Cardiac muscle cell (in vitro differentiated cells and primary cell): ENCODE results near the gene ZFYVE28. TPM values are rescaled to one million over a fixed set of nuclear protein-coding genes. Genes with fewer than 3 reads are reported as not detected.

ENCODE experiments used
- DNase-seq, 2 donors: peaks; one replicate each; pipeline versions ENCODE4 v3.0.0 to v3.0.0-alpha.2; 2010 to 2017; ENCODE audit warnings: low read depth in 1 of 2, low spot score in 1 of 2
- H3K27ac ChIP-seq: fragments of 200-600 bp; sonication (generic); 2 replicates; pipeline ENCODE4 v1.5.1; 2016
- H3K27me3 ChIP-seq: fragments of 200-600 bp; sonication (generic); 2 replicates; pipeline ENCODE4 v1.6.0; 2016; ENCODE audit warnings: control low read depth
- H3K36me3 ChIP-seq: fragments of 200-600 bp; sonication (generic); 2 replicates; pipeline ENCODE4 v1.5.1; 2016; ENCODE audit warnings: control low read depth
- H3K4me1 ChIP-seq: fragments of 200-600 bp; sonication (generic); 2 replicates; pipeline ENCODE4 v1.8.1; 2017; ENCODE audit warnings: low read depth, mild to moderate bottlenecking, mixed run types
- H3K4me3 ChIP-seq: fragments of 200-600 bp; sonication (generic); 2 replicates; pipeline ENCODE4 v1.5.1; 2016; ENCODE audit warnings: mild to moderate bottlenecking
- H3K9me3 ChIP-seq: fragments of 200-600 bp; sonication (generic); 2 replicates; pipeline ENCODE4 v1.5.1; 2017; ENCODE audit warnings: low read depth, mild to moderate bottlenecking, control low read depth
- CTCF ChIP-seq: IDR thresholded peaks from 2 replicates; pipeline ENCODE4 v1.5.1; 2012; ENCODE audit warnings: low read depth, mild to moderate bottlenecking, low read length
- polyA plus RNA-seq: library from polyadenylated mRNA; unstranded; fragments of >200 nt; fragmentation: Nextera tagmentation; extraction: Ambion mirVana; gene quantifications from 2 replicates; pipeline ENCODE4 v1.2.1, GENCODE V29; 2016
- total RNA-seq: library from RNA; depleted of rRNA; stranded (reverse); fragments of >200 nt; gene quantifications from 2 replicates; pipeline ENCODE4 v1.2.3, GENCODE V29; 2016

ZFYVE28 gene
- total and polyA plus RNA-seq, 2 experiments from 2014 or later, result 1.3 to 4.0 TPM

DNA sequence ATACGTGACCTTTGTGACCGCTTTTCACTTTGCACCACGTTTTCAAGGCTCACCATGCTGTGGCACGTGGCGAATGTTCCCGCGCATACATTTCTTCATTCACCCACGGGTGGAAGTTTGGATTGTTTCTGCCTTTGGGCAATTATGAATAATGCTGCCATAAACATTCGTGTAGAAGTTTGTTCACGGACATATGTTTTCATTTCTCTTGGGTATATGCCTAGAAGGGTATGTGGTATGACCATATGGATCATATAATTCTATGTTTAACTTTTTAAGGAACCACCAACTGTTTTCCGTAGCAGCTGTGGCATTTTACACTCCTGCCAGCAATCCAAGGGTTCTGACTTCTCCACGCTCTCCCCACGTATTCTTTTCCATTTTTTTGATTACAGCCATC, 95.6 kb downstream of the ZFYVE28 start:
- Histone ChIP-seq H3K27ac (no peak overlapping the region), H3K4me1 (no peaks in the 10 kb centered on the region), H3K9me3 (no peaks in the 10 kb centered on the region), H3K27me3 (no peaks in the 10 kb centered on the region), H3K36me3 (no peaks in the 10 kb centered on the region), H3K4me3 (no peak overlapping the region)
- TF ChIP-seq CTCF, result no peak
- no peak for DNase-seq

- no peaks in the 10 kb centered on the region for H3K36me3 ChIP-seq
- no peak for TF ChIP-seq CTCF
- H3K27me3 ChIP-seq, result no peaks in the 10 kb centered on the region
- H3K4me3 ChIP-seq, result no peak overlapping the region
- no peak for DNase-seq
- no peaks in the 10 kb centered on the region for H3K4me1 ChIP-seq
- no peaks in the 10 kb centered on the region for H3K9me3 ChIP-seq
- no peak overlapping the region for H3K27ac ChIP-seq
These were observed 96.2 kb downstream of the ZFYVE28 start for GRCh38 chr4:2322227-2322626.

DNA sequence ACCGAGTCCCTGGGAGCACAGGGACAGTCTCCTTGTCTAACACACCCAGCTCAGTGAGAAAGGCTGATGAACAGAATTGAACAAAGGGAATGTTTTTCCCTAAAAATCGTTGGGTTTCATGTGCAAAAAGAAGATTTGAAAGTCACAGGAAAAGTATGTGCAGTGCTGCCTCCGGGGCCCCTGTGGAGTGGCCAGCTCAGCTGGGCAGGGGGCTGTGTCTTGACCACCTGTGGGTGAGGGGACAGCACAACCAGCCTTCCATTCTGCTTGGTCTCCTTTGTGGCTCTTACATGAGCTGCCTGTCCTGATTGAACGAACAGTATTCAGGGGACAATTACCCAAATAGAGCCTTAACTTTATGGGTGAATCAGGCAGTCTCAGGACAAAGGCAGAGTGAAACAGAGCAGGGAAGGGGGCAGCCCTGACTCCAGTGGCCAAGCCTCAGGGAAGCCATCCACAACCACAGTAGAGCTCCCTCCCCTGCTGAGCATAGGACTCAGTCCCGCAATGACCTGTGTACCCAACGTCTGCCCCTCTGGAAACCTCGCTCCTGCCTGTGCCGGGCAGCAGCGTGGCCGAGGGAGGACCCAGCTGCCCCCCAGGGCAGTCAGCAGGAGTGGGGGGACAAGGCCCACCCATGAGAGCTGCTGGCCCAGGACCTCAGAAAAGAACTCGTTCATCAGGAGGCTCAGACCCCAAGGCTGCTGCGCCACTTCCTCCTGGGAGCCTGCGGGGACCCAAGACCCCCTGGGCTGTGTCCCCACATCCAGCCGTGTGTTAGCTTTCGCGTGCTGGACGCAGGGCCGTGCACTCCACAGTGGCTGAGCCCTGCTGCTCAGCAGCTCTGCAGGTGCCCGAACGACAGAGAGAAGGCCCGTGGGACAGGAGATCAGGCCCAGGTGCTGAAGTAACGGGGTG, 96.9 kb downstream of the ZFYVE28 start:
- DNase-seq, result no peak
- Histone ChIP-seq H3K27ac (no peak overlapping the region), H3K4me3 (no peak overlapping the region), H3K9me3 (no peaks in the 10 kb centered on the region), H3K27me3 (no peaks in the 10 kb centered on the region), H3K4me1 (no peaks in the 10 kb centered on the region), H3K36me3 (no peaks in the 10 kb centered on the region)
- no peak for TF ChIP-seq CTCF

DNA sequence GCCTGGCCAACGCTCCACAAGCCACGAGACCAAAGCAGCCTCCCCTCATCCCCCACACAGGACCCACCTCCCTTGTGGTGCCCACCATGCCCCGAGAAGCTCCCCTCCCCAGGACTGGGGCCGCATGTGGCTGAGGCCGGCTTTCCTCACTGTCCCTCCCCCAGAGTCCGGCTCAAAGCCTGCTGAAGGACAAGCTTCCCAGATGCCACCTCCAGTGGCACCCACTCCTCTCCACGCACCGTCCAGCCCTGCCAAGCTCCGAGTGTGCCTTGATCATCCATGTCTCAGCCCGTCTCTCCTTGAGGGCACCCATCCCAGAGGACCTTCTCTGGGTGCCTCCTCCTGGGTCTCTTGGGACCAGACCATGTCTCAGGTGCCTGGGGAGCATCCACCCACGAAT, 97.7 kb downstream of the ZFYVE28 start:
- Histone ChIP-seq H3K27ac (no peak overlapping the region), H3K4me3 (no peak overlapping the region), H3K4me1 (no peaks in the 10 kb centered on the region), H3K9me3 (no peaks in the 10 kb centered on the region), H3K36me3 (no peaks in the 10 kb centered on the region), H3K27me3 (no peaks in the 10 kb centered on the region)
- no peak for TF ChIP-seq CTCF
- DNase-seq, result no peak

DNA sequence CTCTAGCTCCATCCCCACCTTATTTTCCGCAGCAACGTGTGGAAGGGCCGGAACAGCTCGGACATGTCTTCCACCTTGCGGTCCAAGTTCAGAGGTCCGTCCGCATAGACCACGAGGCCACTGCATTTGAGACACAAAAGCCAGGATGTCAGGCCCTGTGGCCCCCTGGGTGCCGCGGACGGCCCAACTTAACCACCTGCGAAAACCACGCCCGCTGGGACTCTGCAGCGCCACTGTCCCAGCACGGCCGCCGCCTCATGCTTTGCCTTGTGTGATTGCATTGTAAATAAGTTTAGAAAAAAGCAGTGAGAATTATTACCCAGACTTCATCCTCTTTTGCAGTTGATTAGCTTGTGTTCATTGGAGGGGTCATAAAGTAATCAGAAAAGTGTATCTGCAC, 98.3 kb downstream of the ZFYVE28 start:
- Histone ChIP-seq H3K9me3 (no peaks in the 10 kb centered on the region), H3K4me3 (no peak overlapping the region), H3K27me3 (no peaks in the 10 kb centered on the region), H3K27ac (no peak overlapping the region), H3K36me3 (no peaks in the 10 kb centered on the region), H3K4me1 (no peaks in the 10 kb centered on the region)
- DNase-seq, result no peak
- TF ChIP-seq CTCF, result no peak
